ENCODE measurements around the gene DNM3.
"Not testable (repeated sequence)": the region's sequence is repeated elsewhere in the genome, so short reads cannot be mapped to it uniquely, and the experiment has no call there.

Gene DNM3

GRCh38 chr1:172043900-172044299, 202.6 kb downstream of the DNM3 start:
- TF ChIP-seq CTCF (IDR thresholded peaks at IDR 0.05; ENCODE audit: low read depth, low read length, missing control alignments), result no peak
- no peak for DNase-seq (ENCODE audit: low read depth)

GRCh38 chr1:172051898-172052297, 210.6 kb downstream of the DNM3 start:
- no peak overlapping the region for H3K4me3 ChIP-seq (ENCODE audit: low read depth, low read length)
- no peak for DNase-seq (ENCODE audit: low read depth)
- no peak for TF ChIP-seq CTCF (IDR thresholded peaks at IDR 0.05; ENCODE audit: low read depth, low read length, missing control alignments)

More at GRCh38 chr1:172043900-172044299, 202.6 kb downstream of the DNM3 start:
- no peak overlapping the region for H3K4me3 ChIP-seq (ENCODE audit: low read depth, low read length)

DNA sequence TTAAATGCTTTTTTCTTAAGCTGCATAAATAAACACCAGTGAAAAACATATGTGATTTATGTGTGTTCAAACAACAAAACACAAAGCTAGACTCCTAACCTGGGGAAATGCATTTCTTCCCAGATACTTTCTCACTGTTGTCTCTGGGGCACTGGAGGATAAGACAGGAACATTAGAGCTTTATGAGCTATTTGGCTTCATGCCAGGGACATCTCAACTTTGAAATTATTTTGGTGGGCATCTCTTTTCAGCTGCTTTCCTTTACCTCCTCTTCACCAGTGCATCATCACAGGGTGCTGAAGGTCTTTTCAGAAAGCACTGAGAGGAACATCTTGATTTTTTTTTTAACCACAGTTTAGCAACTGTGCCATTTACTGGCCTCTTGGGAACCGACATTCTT, 212.9 kb downstream of the DNM3 start:
- no peak overlapping the region for H3K4me3 ChIP-seq (ENCODE audit: low read depth, low read length)
- no peak for DNase-seq (ENCODE audit: low read depth)
- no peak for TF ChIP-seq CTCF (IDR thresholded peaks at IDR 0.05; ENCODE audit: low read depth, low read length, missing control alignments)

DNA sequence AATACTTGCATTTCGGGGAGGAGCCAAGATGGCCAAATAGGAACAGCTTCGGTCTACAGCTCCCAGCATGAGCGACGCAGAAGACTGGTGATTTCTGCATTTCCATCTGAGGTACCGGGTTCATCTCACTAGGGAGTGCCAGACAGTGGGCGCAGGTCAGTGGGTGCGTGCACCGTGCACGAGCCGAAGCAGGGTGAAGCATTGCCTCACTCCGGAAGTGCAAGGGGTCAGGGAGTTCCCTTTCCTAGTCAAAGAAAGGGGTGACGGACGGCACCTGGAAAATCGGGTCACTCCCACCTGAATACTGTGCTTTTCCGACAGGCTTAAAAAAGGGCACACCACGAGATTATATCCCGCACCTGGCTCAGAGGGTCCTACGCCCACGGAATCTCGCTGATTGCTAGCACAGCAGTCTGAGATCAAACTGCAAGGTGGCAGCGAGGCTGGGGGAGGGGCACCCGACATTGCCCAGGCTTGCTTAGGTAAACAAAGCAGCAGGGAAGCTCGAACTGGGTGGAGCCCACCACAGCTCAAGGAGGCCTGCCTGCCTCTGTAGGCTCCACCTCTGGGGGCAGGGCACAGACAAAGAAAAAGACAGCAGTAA, 214.6 kb downstream of the DNM3 start:
- H3K4me3 ChIP-seq (ENCODE audit: low read depth, low read length); DNase-seq (ENCODE audit: low read depth): not testable (repeated sequence)

- DNase-seq (ENCODE audit: low read depth), result no peak
- H3K4me3 ChIP-seq (ENCODE audit: low read depth, low read length), result no peak overlapping the region
- TF ChIP-seq CTCF (IDR thresholded peaks at IDR 0.05; ENCODE audit: low read depth, low read length, missing control alignments), result no peak
Measured at GRCh38 chr1:172068334-172068733, 227.0 kb downstream of the DNM3 start.

DNA sequence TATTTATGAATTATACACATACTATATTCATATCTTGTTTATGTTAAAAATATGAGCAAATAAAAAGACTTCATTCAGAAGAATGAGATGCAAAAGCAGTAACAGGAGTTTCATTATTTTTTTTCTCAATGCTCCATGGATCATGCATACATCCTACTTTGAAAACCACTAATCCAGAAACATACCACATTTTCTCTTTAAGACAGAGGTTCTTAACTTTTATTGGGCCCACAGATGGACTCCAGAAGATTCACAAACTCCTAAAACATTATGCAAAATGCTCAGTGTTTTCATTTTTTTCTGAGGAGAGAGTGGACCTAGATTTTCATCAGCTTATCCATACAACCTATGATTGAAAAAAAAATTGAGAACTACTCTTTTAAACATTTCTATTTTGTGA, 227.8 kb downstream of the DNM3 start:
- DNase-seq (ENCODE audit: low read depth), result no peak
- H3K4me3 ChIP-seq (ENCODE audit: low read depth, low read length), result no peak overlapping the region
- TF ChIP-seq CTCF (IDR thresholded peaks at IDR 0.05; ENCODE audit: low read depth, low read length, missing control alignments), result no peak

DNA sequence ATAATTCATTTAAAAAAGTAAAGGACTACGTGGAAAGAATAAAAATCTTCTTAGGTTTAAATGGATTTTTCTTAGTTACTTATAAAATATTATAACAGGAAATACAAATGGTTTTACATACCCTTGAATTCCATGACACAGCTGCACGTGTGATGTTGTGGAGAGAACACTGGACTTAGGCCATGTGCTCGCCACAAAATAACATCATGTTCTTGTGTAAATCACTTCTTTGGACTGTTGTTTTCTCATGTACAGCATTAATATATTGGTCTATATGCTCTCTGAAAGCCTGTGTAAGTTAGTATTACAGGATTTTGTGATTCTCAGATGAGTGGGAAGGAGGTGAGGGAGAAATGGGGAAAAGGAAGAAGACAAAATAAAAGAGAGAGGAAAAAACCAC, 228.2 kb downstream of the DNM3 start:
- no peak for TF ChIP-seq CTCF (IDR thresholded peaks at IDR 0.05; ENCODE audit: low read depth, low read length, missing control alignments)
- no peak overlapping the region for H3K4me3 ChIP-seq (ENCODE audit: low read depth, low read length)
- no peak for DNase-seq (ENCODE audit: low read depth)
